Muscle layer of duodenum (tissue), 2 donors: Measurements from ENCODE around the gene ADIPOQ.
"Not testable (repeated sequence)": the region's sequence is repeated elsewhere in the genome, so short reads cannot be mapped to it uniquely, and the experiment has no call there.

Experiments used
- H3K27ac ChIP-seq: one replicate; pipeline ENCODE4 v1.7.0; 2013; ENCODE audit warnings: mild to moderate bottlenecking, low read length
- H3K27me3 ChIP-seq: one replicate; pipeline ENCODE4 v1.7.0; 2013; ENCODE audit warnings: low read depth, mild to moderate bottlenecking, control low read depth, low read length
- H3K36me3 ChIP-seq, 2 donors: one replicate each; pipeline ENCODE4 v1.7.0; 2013; ENCODE audit warnings: low read length in 2 of 2, control low read depth in 1 of 2, mild to moderate bottlenecking in 1 of 2; ENCODE audit not compliant: insufficient read depth in 2 of 2, control insufficient read depth in 1 of 2
- H3K4me1 ChIP-seq, 2 donors: one replicate each; pipeline ENCODE4 v1.7.0; 2013; ENCODE audit warnings: low read length in 2 of 2, mild to moderate bottlenecking in 2 of 2, control low read depth in 1 of 2, moderate library complexity in 1 of 2; ENCODE audit not compliant: insufficient read depth in 2 of 2, control insufficient read depth in 1 of 2
- H3K4me3 ChIP-seq, 2 donors: one replicate each; pipeline ENCODE4 v1.7.0; 2013; ENCODE audit warnings: low read length in 2 of 2, low read depth in 1 of 2, mild to moderate bottlenecking in 1 of 2
- H3K9me3 ChIP-seq, 2 donors: one replicate each; pipeline ENCODE4 v1.7.0; 2013; ENCODE audit warnings: low read length in 2 of 2, control low read depth in 1 of 2, mild to moderate bottlenecking in 1 of 2; ENCODE audit not compliant: control insufficient read depth in 1 of 2
- donor health status: healthy.

Gene ADIPOQ

GRCh38 chr3:186893071-186893470, 50.6 kb downstream of the ADIPOQ start:
- H3K9me3 ChIP-seq, H3K4me3 ChIP-seq, H3K36me3 ChIP-seq, H3K4me1 ChIP-seq, H3K27ac ChIP-seq, H3K27me3 ChIP-seq: not testable (repeated sequence)

- Histone ChIP-seq H3K9me3 (no peaks in the 10 kb centered on the region), H3K36me3 (no peaks in the 10 kb centered on the region), H3K4me3 (no peak overlapping the region), H3K27ac (no peak overlapping the region), H3K27me3 (no peaks in the 10 kb centered on the region), H3K4me1 (no peaks in the 10 kb centered on the region)
Measured at GRCh38 chr3:186895406-186895805, 52.9 kb downstream of the ADIPOQ start.

- Histone ChIP-seq H3K9me3 (no peaks in the 10 kb centered on the region), H3K27me3 (no peaks in the 10 kb centered on the region), H3K36me3 (no peaks in the 10 kb centered on the region), H3K27ac (no peak overlapping the region), H3K4me3 (no peak overlapping the region), H3K4me1 (no peaks in the 10 kb centered on the region)
Measured at GRCh38 chr3:186896006-186896405, 53.5 kb downstream of the ADIPOQ start.

- H3K27ac ChIP-seq: no peak overlapping the region
- H3K9me3 ChIP-seq: no peaks in the 10 kb centered on the region
- H3K4me1 ChIP-seq: no peaks in the 10 kb centered on the region
- no peaks in the 10 kb centered on the region for H3K27me3 ChIP-seq
- no peaks in the 10 kb centered on the region for H3K36me3 ChIP-seq
- H3K4me3 ChIP-seq: no peak overlapping the region
Measured at GRCh38 chr3:186896875-186897274, 54.4 kb downstream of the ADIPOQ start.

GRCh38 chr3:186901135-186901734, 58.7 kb downstream of the ADIPOQ start:
- Histone ChIP-seq H3K27ac (no peak overlapping the region), H3K9me3 (no peaks in the 10 kb centered on the region), H3K36me3 (no peaks in the 10 kb centered on the region), H3K4me1 (no peaks in the 10 kb centered on the region), H3K27me3 (no peaks in the 10 kb centered on the region), H3K4me3 (no peak overlapping the region)

GRCh38 chr3:186902154-186902553, 59.6 kb downstream of the ADIPOQ start:
- Histone ChIP-seq H3K9me3 (no peaks in the 10 kb centered on the region), H3K4me3 (no peak overlapping the region), H3K36me3 (no peaks in the 10 kb centered on the region), H3K27ac (no peak overlapping the region), H3K4me1 (no peaks in the 10 kb centered on the region), H3K27me3 (no peaks in the 10 kb centered on the region)

- H3K4me3 ChIP-seq: no peak overlapping the region
- H3K9me3 ChIP-seq: no peaks in the 10 kb centered on the region
- no peaks in the 10 kb centered on the region for H3K27me3 ChIP-seq
- no peak overlapping the region for H3K27ac ChIP-seq
- no peaks in the 10 kb centered on the region for H3K4me1 ChIP-seq
- H3K36me3 ChIP-seq: no peaks in the 10 kb centered on the region
Measured at GRCh38 chr3:186902713-186903112, 60.2 kb downstream of the ADIPOQ start.

GRCh38 chr3:186903676-186904075, 61.2 kb downstream of the ADIPOQ start:
- H3K4me3 ChIP-seq, H3K27ac ChIP-seq, H3K27me3 ChIP-seq, H3K9me3 ChIP-seq, H3K36me3 ChIP-seq, H3K4me1 ChIP-seq: not testable (repeated sequence)

GRCh38 chr3:186907075-186907474, 64.6 kb downstream of the ADIPOQ start:
- H3K27me3 ChIP-seq, H3K36me3 ChIP-seq, H3K4me1 ChIP-seq: not testable (repeated sequence)

More at GRCh38 chr3:186907075-186907474, 64.6 kb downstream of the ADIPOQ start:
- H3K9me3 ChIP-seq, H3K27ac ChIP-seq, H3K4me3 ChIP-seq: not testable (repeated sequence)
